Measurements from ENCODE around the gene BCAP31. TPM values are rescaled to one million over a fixed set of nuclear protein-coding genes. Genes with fewer than 3 reads are reported as not detected.

BCAP31 gene
- total and polyA plus RNA-seq, 2 donors (not counting 1 experiment from before 2014, with no cell fraction given): 59.5 to 117 TPM

DNA sequence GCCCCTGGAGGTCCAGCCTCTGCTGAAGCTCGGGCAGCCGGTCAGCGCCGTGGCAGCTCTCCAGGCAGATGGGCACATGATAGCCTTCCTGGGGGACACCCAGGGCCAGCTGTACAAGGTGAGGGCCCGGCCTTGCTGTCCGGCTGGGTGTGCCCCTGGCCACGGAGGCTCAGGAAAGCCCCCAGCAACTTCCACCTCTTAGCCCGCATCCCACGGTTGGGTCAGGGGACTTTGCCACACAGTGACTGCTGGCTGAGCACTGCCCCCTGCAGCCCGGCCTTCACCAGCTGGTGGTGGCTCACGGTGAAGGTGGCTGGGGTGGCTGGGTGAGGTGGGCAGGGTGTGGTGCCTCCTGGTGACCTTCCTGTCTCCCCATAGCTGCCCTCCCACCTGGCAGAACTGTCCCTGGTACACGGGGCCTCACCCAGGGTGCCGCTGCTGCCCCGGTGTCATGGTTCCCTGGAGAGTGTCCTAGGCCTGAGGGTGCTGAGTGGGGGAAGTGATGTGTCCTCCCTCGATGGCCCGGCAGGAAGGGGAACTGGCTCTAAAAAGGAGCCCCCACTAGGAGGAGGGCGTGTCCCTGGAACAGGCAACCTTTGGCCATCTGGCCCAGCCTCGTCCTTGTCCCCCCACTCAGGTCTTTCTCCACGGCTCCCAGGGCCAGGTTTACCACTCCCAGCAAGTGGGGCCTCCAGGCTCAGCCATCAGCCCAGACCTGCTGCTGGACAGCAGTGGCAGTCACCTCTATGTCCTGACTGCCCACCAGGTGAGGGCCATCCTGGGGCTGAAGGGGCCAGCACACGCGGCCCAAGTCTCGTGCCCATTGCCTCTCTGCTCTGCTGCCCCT is 44.3 kb upstream of the BCAP31 start:
- ATAC-seq (ENCODE audit: low read depth) (no peak), DNase-seq (no peak)
- Histone ChIP-seq H3K79me2 (ENCODE audit: control insufficient read depth, insufficient read depth, low read length) (no peaks in the 10 kb centered on the region), H3K4me3 (ENCODE audit: control extremely low read depth in 1 of 5, extremely low read depth in 1 of 5, insufficient read depth in 1 of 5, low read depth in 2 of 5, low read length in 4 of 5) (no peak overlapping the region), H3K27me3 (replicated peaks in 1 of 4; ENCODE audit: control extremely low read depth in 1 of 4, control insufficient read depth in 3 of 4, insufficient read depth in 4 of 4, low read length in 3 of 4) (no peaks in the 10 kb centered on the region), H3K4me1 (ENCODE audit: control insufficient read depth in 2 of 2, insufficient read depth in 2 of 2, low read length in 2 of 2) (peaks cover 0 to 18% of the 10 kb centered on the region in 2 donors), H3K36me3 (replicated peaks in 1 of 2; ENCODE audit: control extremely low read depth in 1 of 2, control insufficient read depth in 1 of 2, extremely low read depth in 1 of 2, insufficient read depth in 2 of 2, low read length in 1 of 2) (no peaks in the 10 kb centered on the region), H3K9me3 (ENCODE audit: control extremely low read depth in 1 of 3, control insufficient read depth in 2 of 3, insufficient read depth in 1 of 3, low read length in 2 of 3) (no peaks in the 10 kb centered on the region), H2AFZ (ENCODE audit: insufficient read depth, low read depth, low read length, poor library complexity, severe bottlenecking) (no peak overlapping the region), H4K20me1 (ENCODE audit: control insufficient read depth, insufficient read depth, low read length, poor library complexity, severe bottlenecking) (no peaks in the 10 kb centered on the region), H3K4me2 (replicated peaks; ENCODE audit: low read depth, low read length, poor library complexity, severe bottlenecking) (no peak overlapping the region), H3K9ac (ENCODE audit: low read length) (no peak overlapping the region), H3K27ac (ENCODE audit: low read length in 2 of 2) (no peak overlapping the region)
- TF ChIP-seq CTCF (IDR thresholded peaks at IDR 0.05): no peak
- no peak for TF ChIP-seq EZH2 (IDR thresholded peaks at IDR 0.05; ENCODE audit: borderline replicate concordance, insufficient read depth, low read depth, low read length, poor library complexity, severe bottlenecking)
- 78% methylated on average over 13 of the region's 22 CpGs for WGBS (ENCODE audit: insufficient coverage)
- H3K27ac Mint-ChIP-seq: no peak overlapping the region
- H3K4me1 Mint-ChIP-seq: peaks cover 14% of the 10 kb centered on the region
- intact Hi-C loops (cut with micrococcal nuclease): no loop called here
- no peaks in the 10 kb centered on the region for H3K9me3 Mint-ChIP-seq (ENCODE audit: insufficient read depth)
- CTCF ChIA-PET: interaction anchor here (0.6 kb wide), 1 partner anchor 13 kb away, joined by 3 read pairs; no protein-coding TSS in a partner anchor
- H3K4me3 Mint-ChIP-seq: no peak overlapping the region
- H3K27me3 Mint-ChIP-seq: no peaks in the 10 kb centered on the region
- POLR2A ChIA-PET: no interaction called here

DNA sequence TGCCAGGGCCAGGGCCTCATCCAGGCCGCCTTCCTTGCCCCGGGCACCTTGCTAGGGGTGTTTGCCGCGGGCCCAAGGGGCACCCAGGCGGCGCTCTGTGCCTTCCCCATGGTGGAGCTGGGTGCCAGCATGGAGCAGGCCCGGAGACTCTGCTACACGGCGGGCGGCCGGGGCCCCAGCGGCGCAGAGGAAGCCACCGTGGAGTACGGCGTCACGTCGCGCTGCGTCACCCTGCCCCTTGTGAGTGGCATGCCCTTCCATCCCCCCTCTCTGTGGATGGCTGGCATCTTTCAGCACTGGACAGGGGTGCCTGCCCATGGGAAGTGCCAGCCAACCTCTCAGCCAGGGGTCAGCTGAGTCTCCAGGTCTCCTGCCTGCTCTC is 43.5 kb upstream of the BCAP31 start:
- CTCF ChIA-PET: interaction anchor here (0.6 kb wide), 1 partner anchor 12 kb away, joined by 3 read pairs; no protein-coding TSS in a partner anchor
- no peak for DNase-seq

More for the DNA sequence above, 43.5 kb upstream of the BCAP31 start:
- no peak for ATAC-seq (ENCODE audit: low read depth)
- H3K4me1 Mint-ChIP-seq: peaks cover 14% of the 10 kb centered on the region
- H3K9ac ChIP-seq (ENCODE audit: low read length): no peak overlapping the region
- H3K79me2 ChIP-seq (ENCODE audit: control insufficient read depth, insufficient read depth, low read length): no peaks in the 10 kb centered on the region
- H3K4me1 ChIP-seq (ENCODE audit: control insufficient read depth in 2 of 2, insufficient read depth in 2 of 2, low read length in 2 of 2): peaks cover 0 to 18% of the 10 kb centered on the region in 2 donors
- H3K4me2 ChIP-seq (replicated peaks; ENCODE audit: low read depth, low read length, poor library complexity, severe bottlenecking): no peak overlapping the region
- no peaks in the 10 kb centered on the region for H3K27me3 ChIP-seq (replicated peaks in 1 of 4; ENCODE audit: control extremely low read depth in 1 of 4, control insufficient read depth in 3 of 4, insufficient read depth in 4 of 4, low read length in 3 of 4)
- no peak overlapping the region for H3K4me3 Mint-ChIP-seq
- H3K4me3 ChIP-seq (ENCODE audit: control extremely low read depth in 1 of 5, extremely low read depth in 1 of 5, insufficient read depth in 1 of 5, low read depth in 2 of 5, low read length in 4 of 5): no peak overlapping the region
- no peak overlapping the region for H3K27ac ChIP-seq (ENCODE audit: low read length in 2 of 2)
- H3K36me3 ChIP-seq (replicated peaks in 1 of 2; ENCODE audit: control extremely low read depth in 1 of 2, control insufficient read depth in 1 of 2, extremely low read depth in 1 of 2, insufficient read depth in 2 of 2, low read length in 1 of 2): no peaks in the 10 kb centered on the region
- intact Hi-C loops (cut with micrococcal nuclease): no loop called here
- H3K27me3 Mint-ChIP-seq: no peaks in the 10 kb centered on the region
- TF ChIP-seq CTCF (IDR thresholded peaks at IDR 0.05) (no peak), EZH2 (IDR thresholded peaks at IDR 0.05; ENCODE audit: borderline replicate concordance, insufficient read depth, low read depth, low read length, poor library complexity, severe bottlenecking) (no peak)
- no peak overlapping the region for H3K27ac Mint-ChIP-seq
- POLR2A ChIA-PET: no interaction called here
- H2AFZ ChIP-seq (ENCODE audit: insufficient read depth, low read depth, low read length, poor library complexity, severe bottlenecking): no peak overlapping the region
- no peaks in the 10 kb centered on the region for H3K9me3 Mint-ChIP-seq (ENCODE audit: insufficient read depth)
- H4K20me1 ChIP-seq (ENCODE audit: control insufficient read depth, insufficient read depth, low read length, poor library complexity, severe bottlenecking): no peaks in the 10 kb centered on the region
- no peaks in the 10 kb centered on the region for H3K9me3 ChIP-seq (ENCODE audit: control extremely low read depth in 1 of 3, control insufficient read depth in 2 of 3, insufficient read depth in 1 of 3, low read length in 2 of 3)
- WGBS (ENCODE audit: insufficient coverage): 96% methylated on average over 13 of the region's 20 CpGs
